ENCODE results near the gene KNDC1. TPM values are rescaled to one million over a fixed set of nuclear protein-coding genes. Genes with fewer than 3 reads are reported as not detected.
"Not testable (repeated sequence)": the region's sequence is repeated elsewhere in the genome, so short reads cannot be mapped to it uniquely, and the experiment has no call there.

The KNDC1 gene
- polyA plus RNA-seq, 1 donor = 6.6 TPM

DNA sequence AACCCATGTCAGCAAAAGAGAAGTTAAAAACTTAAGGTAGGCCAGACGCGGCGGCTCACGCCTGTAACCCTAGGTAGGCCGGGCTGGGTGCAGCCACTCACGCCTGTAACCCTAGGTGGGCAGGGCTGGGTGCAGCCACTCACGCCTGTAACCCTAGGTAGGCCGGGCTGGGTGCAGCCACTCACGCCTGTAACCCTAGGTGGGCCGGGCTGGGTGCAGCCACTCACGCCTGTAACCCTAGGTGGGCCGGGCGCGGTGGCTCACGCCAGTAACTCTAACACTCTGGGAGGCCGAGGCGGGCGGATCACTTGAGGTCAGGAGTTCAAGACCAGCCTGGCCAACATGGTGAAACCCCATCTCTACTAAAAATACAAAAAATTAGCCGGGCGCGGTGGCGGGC is 61.7 kb downstream of the KNDC1 start:
- DNase-seq (ENCODE audit: low read depth) = not testable (repeated sequence)

DNA sequence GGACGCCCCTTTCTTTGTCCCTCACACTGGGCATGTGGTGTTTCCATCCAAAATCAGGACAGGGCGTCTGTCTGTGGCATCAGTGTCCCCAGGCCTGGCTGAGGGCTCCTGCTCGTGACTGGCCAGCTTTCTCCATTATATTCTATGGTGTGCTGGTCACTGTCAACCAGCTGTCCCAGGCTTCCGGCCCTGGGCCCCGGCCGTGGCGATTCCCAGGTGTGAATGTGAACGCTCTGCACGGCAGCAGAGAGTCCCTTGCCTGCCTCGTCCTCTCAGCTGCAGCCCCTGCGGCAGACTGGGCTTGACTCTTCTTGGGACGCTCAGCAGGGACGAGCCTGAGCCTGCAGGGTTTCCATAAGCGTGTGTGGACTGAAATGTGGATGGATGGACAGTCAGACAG is 64.1 kb downstream of the KNDC1 start:
- DNase-seq (ENCODE audit: low read depth) = no peak

DNA sequence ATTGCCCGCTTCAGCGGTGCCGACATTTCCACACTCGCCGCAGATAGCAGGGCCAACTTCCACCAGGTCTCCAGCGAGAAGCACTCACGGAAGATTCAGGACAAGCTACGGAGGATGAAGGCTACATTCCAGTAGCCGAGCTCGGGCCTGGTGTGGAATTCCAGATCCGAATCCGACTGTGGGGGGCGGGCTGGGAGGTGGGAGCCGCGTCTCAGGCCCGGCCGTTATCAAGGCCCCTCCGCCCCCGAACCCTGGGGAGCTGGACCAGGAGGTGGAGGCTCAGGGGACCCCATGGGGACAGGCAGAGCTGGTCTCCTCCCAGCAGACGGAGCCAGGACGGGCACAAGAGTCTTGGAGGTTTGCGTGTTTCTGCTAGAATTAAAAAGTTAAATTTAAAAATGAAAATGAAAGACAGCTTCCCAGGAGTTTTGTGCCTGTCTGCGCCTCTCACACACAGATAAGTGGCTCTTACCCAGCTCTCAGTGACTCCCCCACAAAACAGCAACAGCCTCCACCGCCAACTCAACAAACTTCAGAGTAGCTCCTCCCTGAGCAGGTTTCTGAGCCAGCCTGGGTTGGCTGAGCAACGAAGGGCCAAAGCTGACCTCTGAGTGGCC is 64.8 kb downstream of the KNDC1 start:
- no peak for DNase-seq (ENCODE audit: low read depth)

- no peak for DNase-seq (ENCODE audit: low read depth)
Observed at GRCh38 chr10:133225707-133226191, 65.7 kb downstream of the KNDC1 start.

DNA sequence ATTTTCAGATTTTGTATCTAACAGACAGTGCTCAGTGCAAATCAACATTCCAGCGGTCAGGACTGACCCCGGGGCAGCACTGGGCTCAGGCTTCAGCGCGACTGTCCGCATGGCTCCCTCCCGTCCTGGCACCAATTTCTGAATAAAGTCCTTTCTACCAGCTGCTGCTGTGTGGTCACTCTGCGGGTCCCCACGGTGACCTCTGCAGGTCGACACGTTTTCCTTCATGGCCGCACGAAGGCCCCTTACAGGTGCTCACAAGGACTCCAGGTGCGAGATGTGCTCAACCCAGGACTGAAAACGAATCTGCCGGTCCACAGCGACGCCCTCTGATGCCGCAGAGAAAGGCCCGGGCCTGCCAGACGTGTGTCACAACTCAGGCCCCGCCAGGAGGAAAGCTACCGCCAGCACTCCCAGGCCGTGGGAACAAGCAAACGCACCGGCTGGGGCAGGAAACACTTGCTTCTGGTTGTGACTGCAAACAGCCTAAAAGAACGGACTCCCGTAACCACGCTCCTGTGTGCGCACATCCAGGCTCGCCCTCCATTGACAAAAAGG is 66.3 kb downstream of the KNDC1 start:
- DNase-seq (ENCODE audit: low read depth) = no peak

DNA sequence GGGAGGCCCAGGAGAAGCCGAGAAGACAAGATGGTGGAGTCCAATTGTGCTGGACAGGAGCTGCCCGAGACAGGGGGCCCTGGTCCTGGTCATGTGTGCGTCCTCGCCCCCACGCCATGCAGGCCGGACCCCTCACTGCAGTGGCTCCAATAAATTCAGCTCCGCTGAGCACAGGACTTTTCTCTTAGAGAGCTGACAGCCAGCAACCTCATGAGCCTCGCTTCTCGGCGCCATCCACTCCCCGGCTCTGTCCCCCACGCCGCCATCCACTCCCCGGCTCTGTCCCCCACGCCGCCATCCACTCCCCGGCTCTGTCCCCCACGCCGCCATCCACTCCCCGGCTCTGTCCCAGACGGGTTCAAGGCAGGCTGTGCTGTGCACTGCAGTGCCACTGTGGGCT is 67.2 kb downstream of the KNDC1 start:
- DNase-seq (ENCODE audit: low read depth) = no peak

- DNase-seq (ENCODE audit: low read depth) = no peak
Observed at GRCh38 chr10:133229265-133230043, 69.4 kb downstream of the KNDC1 start.

- no peak for DNase-seq (ENCODE audit: low read depth)
Observed at GRCh38 chr10:133230044-133230361, 70.0 kb downstream of the KNDC1 start, which contains the start of gene UTF1. Gene UTF1, plus strand, starts transcription at chr10:133230217. Its CDS starts 72 bp downstream, at chr10:133230289.

GRCh38 chr10:133230387-133231195 is 70.6 kb downstream of the KNDC1 start:
- no peak for DNase-seq (ENCODE audit: low read depth)

DNA sequence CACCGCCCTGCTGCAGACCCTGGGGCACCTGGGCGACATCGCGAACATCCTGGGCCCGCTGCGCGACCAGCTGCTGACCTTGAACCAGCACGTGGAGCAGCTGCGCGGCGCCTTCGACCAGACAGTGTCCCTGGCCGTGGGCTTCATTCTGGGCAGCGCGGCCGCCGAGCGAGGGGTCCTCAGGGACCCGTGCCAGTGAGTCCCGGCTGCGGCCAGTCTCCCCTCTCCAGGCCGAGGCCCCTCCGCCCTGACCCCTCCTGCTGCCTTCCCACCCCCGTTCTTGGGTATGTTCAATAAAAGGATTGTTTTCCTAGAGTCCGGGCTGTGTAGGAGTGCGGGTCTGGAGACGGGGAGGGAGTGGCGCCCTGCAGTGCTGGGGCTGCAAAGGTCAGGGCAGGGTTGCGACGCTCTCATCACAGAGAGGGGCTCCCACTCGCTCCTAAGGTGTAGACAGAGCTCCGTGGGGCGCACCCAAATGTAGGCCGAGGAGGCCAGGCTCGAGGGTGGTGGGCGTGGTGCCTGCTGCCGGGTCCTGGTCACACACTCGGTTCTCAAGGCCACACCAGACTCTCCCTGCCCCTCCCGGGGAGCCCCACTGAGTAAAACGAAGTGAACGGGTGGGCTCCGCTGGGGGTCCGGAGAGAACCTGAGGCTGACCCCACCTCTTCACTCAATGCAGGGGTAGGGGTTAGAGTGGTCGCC is 71.4 kb downstream of the KNDC1 start:
- no peak for DNase-seq (ENCODE audit: low read depth)

- DNase-seq (ENCODE audit: low read depth) = no peak
Observed at GRCh38 chr10:133231946-133232574, 72.0 kb downstream of the KNDC1 start.

DNA sequence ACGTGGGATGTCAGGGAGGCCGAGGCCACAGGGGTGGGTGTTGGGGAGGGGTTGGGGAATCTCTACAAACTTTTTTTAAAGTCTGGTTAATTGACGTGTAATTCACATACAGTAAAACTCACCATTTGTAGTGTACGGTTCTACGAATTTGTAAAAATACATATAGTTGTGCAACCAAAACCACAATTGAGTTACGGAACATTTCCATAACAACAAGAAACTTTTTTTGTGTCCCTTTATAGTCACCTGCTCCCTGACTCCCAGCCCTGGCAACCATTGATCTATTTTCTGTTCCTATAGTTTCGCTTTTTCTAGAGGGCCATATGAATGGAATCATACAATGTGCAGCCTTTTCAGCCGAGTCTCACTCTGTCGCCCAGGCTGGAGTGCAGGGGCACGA is 74.8 kb downstream of the KNDC1 start:
- DNase-seq (ENCODE audit: low read depth) = not testable (repeated sequence)

GRCh38 chr10:133235265-133235855 is 75.3 kb downstream of the KNDC1 start:
- DNase-seq (ENCODE audit: low read depth) = no peak

GRCh38 chr10:133235932-133236331 is 75.9 kb downstream of the KNDC1 start:
- no peak for DNase-seq (ENCODE audit: low read depth)

- DNase-seq (ENCODE audit: low read depth) = no peak
Observed at GRCh38 chr10:133236401-133237240, 76.6 kb downstream of the KNDC1 start.

- no peak for DNase-seq (ENCODE audit: low read depth)
Observed at GRCh38 chr10:133237241-133237587, 77.2 kb downstream of the KNDC1 start.

DNA sequence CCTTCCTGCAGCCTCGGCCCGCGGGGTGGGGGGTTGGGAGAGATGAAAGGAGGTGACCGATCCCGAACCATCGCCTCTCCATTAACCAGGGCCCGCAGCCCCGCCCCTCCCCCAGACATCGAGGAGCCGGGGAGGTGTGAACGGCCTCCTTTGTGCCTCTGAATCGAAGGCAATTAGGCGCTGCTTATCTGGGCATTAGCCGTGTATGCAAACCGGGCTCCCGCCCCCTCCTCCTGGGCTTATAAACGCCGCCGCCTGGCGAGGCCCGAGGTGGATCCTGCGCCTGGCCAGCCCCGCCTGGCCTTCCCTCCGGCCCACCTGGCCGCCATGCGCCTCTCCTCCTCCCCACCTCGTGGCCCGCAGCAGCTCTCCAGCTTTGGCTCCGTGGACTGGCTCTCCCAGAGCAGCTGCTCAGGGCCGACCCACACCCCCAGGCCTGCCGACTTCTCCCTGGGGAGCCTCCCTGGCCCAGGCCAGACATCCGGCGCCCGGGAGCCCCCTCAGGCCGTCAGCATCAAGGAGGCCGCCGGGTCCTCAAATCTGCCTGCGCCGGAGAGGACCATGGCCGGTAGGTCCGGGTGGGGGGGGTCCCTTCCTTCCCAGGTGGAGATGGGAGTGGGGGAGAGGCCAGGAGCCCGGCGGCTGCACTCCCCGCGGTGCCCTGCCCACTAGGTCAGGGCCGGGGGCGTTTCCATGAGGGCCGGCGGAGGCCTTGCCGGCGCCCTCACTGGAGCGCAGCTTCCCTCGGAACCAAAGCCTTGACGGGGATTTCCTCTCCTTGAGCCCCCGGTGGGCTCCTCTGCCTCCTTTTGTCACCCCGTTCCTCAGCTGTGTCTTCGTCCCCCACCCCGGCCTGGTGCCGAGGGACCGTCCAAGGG is 77.8 kb downstream of the KNDC1 start, which contains the start of gene VENTX:
VENTX (plus strand) TSS at position 268 of the 878 bp plus-strand sequence; CDS start at position 328, 60 bp downstream.
- DNase-seq (ENCODE audit: low read depth) = no peak

DNA sequence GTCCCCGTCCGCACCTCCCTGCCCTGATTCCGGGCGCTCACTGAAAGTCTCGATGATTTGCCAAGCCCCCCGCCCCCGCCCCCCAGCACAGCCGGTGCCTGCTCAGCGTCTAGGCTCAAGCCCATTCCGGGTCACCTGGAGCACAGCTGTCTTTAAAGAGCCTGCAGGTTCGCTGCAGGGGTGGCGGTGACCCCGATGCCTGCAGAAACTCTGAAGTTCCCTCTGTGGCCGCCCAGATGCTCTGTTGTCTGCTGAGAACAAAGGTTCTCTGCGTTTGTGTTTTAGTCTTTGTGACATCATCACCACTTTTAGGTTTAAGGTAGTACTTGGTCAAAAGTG is 78.4 kb downstream of the KNDC1 start:
- DNase-seq (ENCODE audit: low read depth) = no peak

- no peak for DNase-seq (ENCODE audit: low read depth)
Observed at GRCh38 chr10:133239990-133240389, 80.0 kb downstream of the KNDC1 start.

Measured in forelimb muscle (tissue), 1 donor.